ENCODE results near the gene CACNB1.

- TF ChIP-seq CTCF (IDR thresholded peaks at IDR 0.05) (no peak), POLR2A (IDR thresholded peaks at IDR 0.05) (no peak)
These were observed 28.0 kb upstream of the CACNB1 start, which contains the start of gene STAC2 for GRCh38 chr17:39225308-39225958.
